Thymus (tissue), 2 donors: ENCODE data around the gene SLC22A9. TPM values are rescaled to one million over a fixed set of nuclear protein-coding genes. Genes with fewer than 3 reads are reported as not detected.

Experiments
- polyA plus RNA-seq: library from polyadenylated mRNA; stranded (reverse); fragments of 200-250 nt; gene quantifications from one replicate; pipeline ENCODE4 v1.2.3, GENCODE V29; 2013
- total RNA-seq: library from RNA; stranded (reverse); fragments of 120-200 nt; gene quantifications from one replicate; pipeline ENCODE4 v1.2.4, GENCODE V29; 2013
- donor health status: healthy.

The SLC22A9 gene
- total and polyA plus RNA-seq, 2 donors = 0.02 TPM; not detected in 1

Other genes starting within 250 kb of the SLC22A9 start
- not detected for gene SLC22A24, start 225.6 kb upstream of the SLC22A9 start, total RNA-seq
- 0.05 TPM for gene SLC22A24, start 225.6 kb upstream of the SLC22A9 start, polyA plus RNA-seq
- gene SLC22A25, start 126.2 kb upstream of the SLC22A9 start, total RNA-seq = not detected
- gene SLC22A25, start 126.2 kb upstream of the SLC22A9 start, polyA plus RNA-seq = not detected
- gene PLAAT5, start 121.4 kb downstream of the SLC22A9 start, total RNA-seq = 0.19 TPM
- 0.11 TPM for gene PLAAT5, start 121.4 kb downstream of the SLC22A9 start, polyA plus RNA-seq
- gene LGALS12, start 136.3 kb downstream of the SLC22A9 start, total RNA-seq = 0.71 TPM
- 0.21 TPM for gene LGALS12, start 136.3 kb downstream of the SLC22A9 start, polyA plus RNA-seq
- gene PLAAT4, start 167.0 kb downstream of the SLC22A9 start, total RNA-seq = 68.3 TPM
- 109 TPM for gene PLAAT4, start 167.0 kb downstream of the SLC22A9 start, polyA plus RNA-seq
- 0.19 TPM for gene PLAAT2, start 193.6 kb downstream of the SLC22A9 start, total RNA-seq
- gene PLAAT2, start 193.6 kb downstream of the SLC22A9 start, polyA plus RNA-seq = 1.8 TPM
- gene PLAAT3, start 244.6 kb downstream of the SLC22A9 start, total RNA-seq = 2.1 TPM
- 21.8 TPM for gene PLAAT3, start 244.6 kb downstream of the SLC22A9 start, polyA plus RNA-seq